GM12878 (cell line): ENCODE results near the gene ZDHHC17.

Experiments
- CREM ChIP-seq: IDR thresholded peaks from 2 replicates; pipeline ENCODE4 v1.6.1; 2014; ENCODE audit warnings: antibody characterized with exemption, low read depth
- EGR1 ChIP-seq, 2 experiments: IDR thresholded peaks; 1 replicate in 1 of 2; 2 replicates in 1 of 2; pipeline ENCODE4 v1.6.1; 2011 to 2012; ENCODE audit warnings: low read depth in 2 of 2, low read length in 2 of 2, borderline replicate concordance in 1 of 2, mild to moderate bottlenecking in 1 of 2, moderate library complexity in 1 of 2
- NRF1 ChIP-seq: conservative IDR thresholded peaks from 2 replicates; pipeline ENCODE4 v1.6.1; 2011; ENCODE audit warnings: mild to moderate bottlenecking, low read depth, low read length, improper control_type of control experiment
- RB1 ChIP-seq: fragments of 450-650 bp; formaldehyde crosslinking; IDR thresholded peaks from 2 replicates; pipeline ENCODE4 v1.6.1; 2017; ENCODE audit warnings: mild to moderate bottlenecking, borderline replicate concordance
- SMARCA5 ChIP-seq: fragments of 450-650 bp; IDR thresholded peaks from 2 replicates; pipeline ENCODE4 v1.6.1; 2017; ENCODE audit warnings: mild to moderate bottlenecking
- SMC3 ChIP-seq: IDR thresholded peaks from 2 replicates; pipeline ENCODE4 v1.6.1; 2011; ENCODE audit warnings: low read length, improper control_type of control experiment, borderline replicate concordance
- TF ChIP-seq, protein P1 (sequence below), 3 experiments: IDR thresholded peaks in 2 of 3; conservative IDR thresholded peaks in 1 of 3; 2 replicates each; pipeline ENCODE4 v1.5.1; 2011; ENCODE audit warnings: low read depth in 3 of 3, low read length in 3 of 3, mild to moderate bottlenecking in 3 of 3, control low read depth in 2 of 3, moderate library complexity in 2 of 3, inconsistent platforms in 1 of 3, mixed read lengths in 1 of 3; ENCODE audit not compliant: control insufficient read depth in 2 of 3, insufficient read depth in 1 of 3; ENCODE audit errors: extremely low read depth in 1 of 3
- TF ChIP-seq, protein P2 (sequence below): IDR thresholded peaks from 2 replicates; pipeline ENCODE4 v1.6.1; 2011; ENCODE audit warnings: borderline replicate concordance, low read depth, mild to moderate bottlenecking, moderate library complexity, low read length; ENCODE audit not compliant: insufficient read depth, poor library complexity, severe bottlenecking

DNA sequence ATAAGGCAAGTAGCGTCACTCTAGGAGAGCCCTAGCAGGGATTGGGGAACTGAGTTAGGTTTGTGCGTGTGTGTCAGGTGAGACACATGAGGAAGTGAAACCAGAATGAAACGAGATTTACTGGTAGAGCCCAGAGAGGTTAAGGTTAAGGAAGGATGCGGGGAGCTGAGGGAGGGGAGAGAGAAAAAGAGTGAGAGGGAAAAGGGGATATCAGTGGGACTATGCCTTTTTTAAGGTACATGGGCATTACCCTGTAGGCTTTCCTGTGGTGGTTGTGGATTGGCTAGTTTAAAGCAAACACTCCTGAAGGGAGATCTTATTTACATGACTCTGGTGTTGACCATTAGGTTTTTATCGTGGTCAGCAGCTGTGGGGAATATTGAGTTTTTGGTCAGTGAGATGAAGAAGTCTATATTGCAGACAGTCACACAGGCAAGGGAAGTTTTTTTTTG is 13.9 kb downstream of the ZDHHC17 start:
- TF ChIP-seq CREM (peak; percentile 49; the same call in 1 of the 2 replicates), EGR1 (IDR thresholded peaks at IDR 0.05; ENCODE audit: borderline replicate concordance in 1 of 2, low read depth in 2 of 2, low read length in 2 of 2) (no peak), RB1 (no peak), NRF1 (no peak), SMC3 (no peak), SMARCA5 (no peak)
- TF ChIP-seq, protein P1, sequence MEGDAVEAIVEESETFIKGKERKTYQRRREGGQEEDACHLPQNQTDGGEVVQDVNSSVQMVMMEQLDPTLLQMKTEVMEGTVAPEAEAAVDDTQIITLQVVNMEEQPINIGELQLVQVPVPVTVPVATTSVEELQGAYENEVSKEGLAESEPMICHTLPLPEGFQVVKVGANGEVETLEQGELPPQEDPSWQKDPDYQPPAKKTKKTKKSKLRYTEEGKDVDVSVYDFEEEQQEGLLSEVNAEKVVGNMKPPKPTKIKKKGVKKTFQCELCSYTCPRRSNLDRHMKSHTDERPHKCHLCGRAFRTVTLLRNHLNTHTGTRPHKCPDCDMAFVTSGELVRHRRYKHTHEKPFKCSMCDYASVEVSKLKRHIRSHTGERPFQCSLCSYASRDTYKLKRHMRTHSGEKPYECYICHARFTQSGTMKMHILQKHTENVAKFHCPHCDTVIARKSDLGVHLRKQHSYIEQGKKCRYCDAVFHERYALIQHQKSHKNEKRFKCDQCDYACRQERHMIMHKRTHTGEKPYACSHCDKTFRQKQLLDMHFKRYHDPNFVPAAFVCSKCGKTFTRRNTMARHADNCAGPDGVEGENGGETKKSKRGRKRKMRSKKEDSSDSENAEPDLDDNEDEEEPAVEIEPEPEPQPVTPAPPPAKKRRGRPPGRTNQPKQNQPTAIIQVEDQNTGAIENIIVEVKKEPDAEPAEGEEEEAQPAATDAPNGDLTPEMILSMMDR (IDR thresholded peaks at IDR 0.05 in 2 of 3, conservative IDR thresholded peaks at IDR 0.05 in 1 of 3; ENCODE audit: control insufficient read depth in 2 of 3, extremely low read depth in 1 of 3, insufficient read depth in 1 of 3, low read depth in 3 of 3, low read length in 3 of 3), result no peak
- TF ChIP-seq, protein P2, sequence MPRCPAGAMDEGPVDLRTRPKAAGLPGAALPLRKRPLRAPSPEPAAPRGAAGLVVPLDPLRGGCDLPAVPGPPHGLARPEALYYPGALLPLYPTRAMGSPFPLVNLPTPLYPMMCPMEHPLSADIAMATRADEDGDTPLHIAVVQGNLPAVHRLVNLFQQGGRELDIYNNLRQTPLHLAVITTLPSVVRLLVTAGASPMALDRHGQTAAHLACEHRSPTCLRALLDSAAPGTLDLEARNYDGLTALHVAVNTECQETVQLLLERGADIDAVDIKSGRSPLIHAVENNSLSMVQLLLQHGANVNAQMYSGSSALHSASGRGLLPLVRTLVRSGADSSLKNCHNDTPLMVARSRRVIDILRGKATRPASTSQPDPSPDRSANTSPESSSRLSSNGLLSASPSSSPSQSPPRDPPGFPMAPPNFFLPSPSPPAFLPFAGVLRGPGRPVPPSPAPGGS, result no peak
